ENCODE data around the gene USP6NL.

USP6NL gene

DNA sequence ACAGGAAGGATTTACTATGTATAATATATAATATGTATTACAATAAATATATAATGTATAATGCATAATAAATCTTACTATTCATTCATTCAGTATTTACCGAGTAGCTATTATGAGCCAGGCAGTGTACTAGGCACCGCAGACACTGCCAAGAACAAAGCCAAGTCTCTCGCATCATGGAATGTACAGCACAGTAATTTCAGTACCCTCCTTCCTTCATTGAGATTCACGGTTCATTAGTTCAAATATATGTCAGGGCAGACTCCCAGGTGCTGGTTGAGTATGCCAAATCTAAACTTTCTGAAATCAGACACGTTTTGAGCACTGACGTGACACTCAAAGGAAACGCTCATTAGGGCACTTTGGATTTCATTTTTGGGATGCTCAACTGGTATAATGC is 9.1 kb downstream of the USP6NL start:
- Histone ChIP-seq H3K9me3 (ENCODE audit: control insufficient read depth, low read depth, low read length) (no peaks in the 10 kb centered on the region), H3K36me3 (ENCODE audit: control insufficient read depth, low read depth, low read length) (no peaks in the 10 kb centered on the region), H3K27ac (ENCODE audit: low read length) (no peak overlapping the region), H3K27me3 (ENCODE audit: control insufficient read depth, insufficient read depth, low read length) (no peaks in the 10 kb centered on the region), H3K4me3 (ENCODE audit: low read length) (no peak overlapping the region), H3K9ac (ENCODE audit: low read length) (no peak overlapping the region), H3K4me1 (ENCODE audit: control insufficient read depth, low read depth, low read length) (peaks cover 25% of the 10 kb centered on the region)

DNA sequence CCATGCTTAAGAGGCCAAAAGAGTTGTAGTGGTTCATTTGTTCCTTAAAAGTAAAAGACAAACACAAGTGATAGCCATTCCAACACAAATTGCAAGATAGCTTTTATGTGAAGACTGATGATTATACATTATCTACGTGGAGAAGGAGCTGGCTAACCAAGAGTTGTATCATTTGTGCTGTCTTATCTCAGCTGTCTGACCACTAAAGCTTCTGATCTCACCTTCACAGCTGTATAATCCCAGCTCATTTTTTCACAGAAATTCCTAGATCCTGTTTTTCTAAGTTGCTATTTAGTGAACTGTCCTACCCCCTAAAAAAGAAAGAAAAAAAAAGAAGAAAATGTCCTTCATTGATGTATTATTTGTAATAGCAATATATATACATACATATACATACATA is 9.8 kb downstream of the USP6NL start:
- H3K36me3 ChIP-seq (ENCODE audit: control insufficient read depth, low read depth, low read length): no peaks in the 10 kb centered on the region
- no peaks in the 10 kb centered on the region for H3K27me3 ChIP-seq (ENCODE audit: control insufficient read depth, insufficient read depth, low read length)
- H3K27ac ChIP-seq (ENCODE audit: low read length): no peak overlapping the region
- no peaks in the 10 kb centered on the region for H3K9me3 ChIP-seq (ENCODE audit: control insufficient read depth, low read depth, low read length)
- H3K4me1 ChIP-seq (ENCODE audit: control insufficient read depth, low read depth, low read length): peaks cover 25% of the 10 kb centered on the region
- H3K4me3 ChIP-seq (ENCODE audit: low read length): no peak overlapping the region
- H3K9ac ChIP-seq (ENCODE audit: low read length): no peak overlapping the region

DNA sequence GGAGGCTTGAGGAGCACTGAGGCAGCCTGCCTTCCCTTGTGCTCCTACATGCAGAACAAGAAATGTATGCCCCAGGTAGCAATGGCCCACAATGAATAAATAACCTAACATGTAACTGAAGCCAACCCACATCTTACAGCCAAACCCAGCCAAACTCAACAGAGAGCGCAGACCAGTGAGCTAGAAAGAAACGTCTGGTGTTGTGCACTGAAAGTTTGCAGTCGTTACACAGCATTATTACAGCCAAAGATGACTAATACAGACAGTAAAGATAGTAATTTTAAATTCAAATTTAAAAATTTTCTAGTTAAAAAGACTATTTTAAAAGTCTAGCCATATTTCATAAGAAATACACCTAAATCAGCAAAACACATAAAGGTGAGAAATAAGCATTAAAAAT is 11.2 kb downstream of the USP6NL start:
- Histone ChIP-seq H3K4me1 (ENCODE audit: control insufficient read depth, low read depth, low read length) (peaks cover 25% of the 10 kb centered on the region), H3K9ac (ENCODE audit: low read length) (no peak overlapping the region)

DNA sequence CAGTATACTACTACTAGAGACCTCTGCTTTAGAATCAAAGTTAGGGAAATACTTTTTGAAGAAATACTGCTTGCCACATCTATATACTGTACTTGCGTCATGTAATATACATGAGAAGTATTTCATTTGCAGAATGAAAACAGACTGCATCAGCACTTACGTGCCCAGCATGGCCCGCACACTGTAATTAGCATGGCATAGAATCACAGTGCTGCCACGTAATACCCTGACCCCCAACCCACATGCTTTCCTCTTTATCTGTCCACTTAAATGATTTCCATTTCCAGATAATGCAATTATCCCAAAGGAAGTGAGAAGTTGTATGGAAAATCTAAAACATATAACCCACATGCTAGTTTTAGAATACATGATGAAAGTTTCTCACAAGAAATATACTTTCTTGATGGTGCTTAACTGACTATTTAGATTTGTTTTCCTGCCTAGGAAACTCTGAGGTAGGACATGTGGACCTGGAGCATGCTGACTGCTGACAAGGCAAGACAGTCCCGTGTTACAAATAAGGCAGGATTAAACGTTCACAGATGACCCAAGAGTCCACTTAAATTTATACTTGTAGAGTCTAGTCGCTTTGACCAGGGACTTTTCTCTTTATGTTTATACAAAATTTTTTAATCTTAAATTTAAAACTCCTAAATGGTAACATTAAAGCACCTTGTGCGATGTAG is 12.6 kb downstream of the USP6NL start:
- H3K27ac ChIP-seq (ENCODE audit: low read length): no peak overlapping the region
- H3K9me3 ChIP-seq (ENCODE audit: control insufficient read depth, low read depth, low read length): no peaks in the 10 kb centered on the region
- H3K4me1 ChIP-seq (ENCODE audit: control insufficient read depth, low read depth, low read length): peaks cover 18% of the 10 kb centered on the region
- no peaks in the 10 kb centered on the region for H3K36me3 ChIP-seq (ENCODE audit: control insufficient read depth, low read depth, low read length)
- no peaks in the 10 kb centered on the region for H3K27me3 ChIP-seq (ENCODE audit: control insufficient read depth, insufficient read depth, low read length)
- H3K4me3 ChIP-seq (ENCODE audit: low read length): no peak overlapping the region
- H3K9ac ChIP-seq (ENCODE audit: low read length): no peak overlapping the region

More for the DNA sequence above, 11.2 kb downstream of the USP6NL start:
- H3K9me3 ChIP-seq (ENCODE audit: control insufficient read depth, low read depth, low read length): no peaks in the 10 kb centered on the region
- H3K27ac ChIP-seq (ENCODE audit: low read length): no peak overlapping the region
- no peaks in the 10 kb centered on the region for H3K27me3 ChIP-seq (ENCODE audit: control insufficient read depth, insufficient read depth, low read length)
- no peak overlapping the region for H3K4me3 ChIP-seq (ENCODE audit: low read length)
- no peaks in the 10 kb centered on the region for H3K36me3 ChIP-seq (ENCODE audit: control insufficient read depth, low read depth, low read length)

DNA sequence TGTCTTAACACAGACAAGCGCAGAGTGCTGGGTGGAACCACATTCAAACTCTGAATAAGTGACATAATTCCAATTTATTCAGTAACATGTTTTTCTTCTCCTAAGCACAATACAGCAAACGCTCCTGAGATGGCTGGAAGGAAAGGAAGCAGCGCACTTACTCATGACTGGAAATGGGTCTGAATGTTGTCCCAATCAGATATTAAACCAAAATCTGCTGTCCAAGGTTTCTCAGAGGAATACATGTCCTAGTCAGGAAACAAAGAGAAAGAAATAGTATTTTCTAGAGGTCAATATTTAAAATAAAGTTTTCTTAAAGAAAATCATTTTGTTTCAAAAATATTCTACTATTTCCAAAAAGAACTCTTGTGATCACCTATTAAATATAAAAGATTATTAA is 14.0 kb downstream of the USP6NL start:
- Histone ChIP-seq H3K27me3 (ENCODE audit: control insufficient read depth, insufficient read depth, low read length) (no peaks in the 10 kb centered on the region), H3K9me3 (ENCODE audit: control insufficient read depth, low read depth, low read length) (no peaks in the 10 kb centered on the region), H3K4me1 (ENCODE audit: control insufficient read depth, low read depth, low read length) (peaks cover 4% of the 10 kb centered on the region), H3K4me3 (ENCODE audit: low read length) (no peak overlapping the region), H3K27ac (ENCODE audit: low read length) (no peak overlapping the region), H3K9ac (ENCODE audit: low read length) (no peak overlapping the region), H3K36me3 (ENCODE audit: control insufficient read depth, low read depth, low read length) (no peaks in the 10 kb centered on the region)

DNA sequence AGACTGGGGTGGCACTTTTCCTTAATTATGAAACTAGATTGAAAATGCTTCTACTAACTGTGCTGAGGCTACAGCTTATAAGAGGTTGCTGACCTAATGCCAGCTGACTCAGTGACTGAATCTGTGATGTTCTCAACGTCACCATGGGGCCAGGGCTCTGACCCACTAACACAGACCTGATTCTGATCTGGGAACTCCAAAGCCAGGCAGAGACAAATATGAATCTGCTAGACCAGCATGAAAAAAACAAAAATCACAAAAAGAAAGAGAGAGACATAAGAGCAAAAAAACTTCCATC is 16.1 kb downstream of the USP6NL start:
- Histone ChIP-seq H3K4me3 (ENCODE audit: low read length) (no peak overlapping the region), H3K4me1 (ENCODE audit: control insufficient read depth, low read depth, low read length) (peaks cover 7% of the 10 kb centered on the region), H3K27me3 (ENCODE audit: control insufficient read depth, insufficient read depth, low read length) (no peaks in the 10 kb centered on the region), H3K27ac (ENCODE audit: low read length) (no peak overlapping the region), H3K9ac (ENCODE audit: low read length) (no peak overlapping the region), H3K9me3 (ENCODE audit: control insufficient read depth, low read depth, low read length) (no peaks in the 10 kb centered on the region), H3K36me3 (ENCODE audit: control insufficient read depth, low read depth, low read length) (no peaks in the 10 kb centered on the region)

DNA sequence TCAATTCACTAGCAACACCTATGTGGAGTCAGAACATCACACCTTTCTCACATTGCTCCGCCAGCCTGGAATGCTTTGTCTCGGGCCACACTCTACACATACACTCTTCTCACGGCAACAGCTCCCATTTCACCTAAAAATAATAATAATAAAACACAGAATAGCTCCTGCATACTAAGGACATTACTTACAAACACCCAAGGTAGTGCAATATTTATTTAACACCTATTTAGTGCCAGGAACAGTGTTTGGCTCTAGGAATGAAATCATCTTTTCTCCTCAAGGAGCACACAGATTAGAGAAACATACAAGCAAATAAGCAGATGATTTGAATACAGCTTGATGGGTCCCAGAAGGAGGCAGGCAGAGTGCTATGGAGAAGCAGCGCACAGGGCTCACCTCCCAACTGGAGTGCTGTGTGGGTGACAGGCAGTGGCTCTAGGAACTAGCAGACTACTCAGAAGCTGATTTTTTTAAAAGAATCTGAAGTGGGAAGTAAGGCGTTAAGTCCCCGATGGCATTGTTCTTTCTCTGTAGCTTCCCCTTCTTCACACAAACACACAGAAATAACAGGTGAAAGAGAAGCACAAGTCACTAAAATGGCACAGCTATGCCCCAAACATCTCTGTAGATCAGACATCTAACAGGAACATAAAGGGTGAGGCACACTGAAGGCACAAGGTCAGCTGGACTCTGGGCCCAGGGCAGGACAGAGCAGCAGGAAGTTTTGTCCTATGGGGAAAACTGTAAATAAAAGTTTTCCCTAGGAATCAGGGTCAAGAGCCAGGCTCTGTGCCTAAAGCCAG is 16.7 kb downstream of the USP6NL start:
- Histone ChIP-seq H3K27ac (ENCODE audit: low read length) (no peak overlapping the region), H3K4me3 (ENCODE audit: low read length) (no peak overlapping the region), H3K27me3 (ENCODE audit: control insufficient read depth, insufficient read depth, low read length) (no peaks in the 10 kb centered on the region), H3K4me1 (ENCODE audit: control insufficient read depth, low read depth, low read length) (peaks cover 7% of the 10 kb centered on the region), H3K9ac (ENCODE audit: low read length) (no peak overlapping the region), H3K9me3 (ENCODE audit: control insufficient read depth, low read depth, low read length) (no peaks in the 10 kb centered on the region), H3K36me3 (ENCODE audit: control insufficient read depth, low read depth, low read length) (no peaks in the 10 kb centered on the region)

DNA sequence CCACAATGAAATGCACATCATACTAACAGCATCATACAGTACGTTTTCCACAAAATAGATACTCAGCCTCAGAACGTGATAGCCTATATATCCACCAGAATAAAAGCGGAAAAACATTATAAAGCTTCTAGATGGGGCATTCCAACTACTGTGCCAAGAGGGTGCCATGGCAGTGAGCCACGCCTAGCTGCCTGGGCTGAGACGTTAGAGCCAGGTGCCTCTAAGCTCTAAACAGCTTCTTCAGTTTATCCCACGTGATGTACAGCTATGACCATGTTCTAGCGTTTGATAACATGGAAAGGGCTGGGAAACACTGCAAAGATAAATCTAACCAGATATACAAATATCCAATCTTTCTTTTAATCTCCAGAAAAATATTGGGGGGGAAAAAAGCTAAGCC is 17.8 kb downstream of the USP6NL start:
- peaks cover 8% of the 10 kb centered on the region for H3K4me1 ChIP-seq (ENCODE audit: control insufficient read depth, low read depth, low read length)
- H3K4me3 ChIP-seq (ENCODE audit: low read length): no peak overlapping the region
- no peak overlapping the region for H3K27ac ChIP-seq (ENCODE audit: low read length)
- no peaks in the 10 kb centered on the region for H3K9me3 ChIP-seq (ENCODE audit: control insufficient read depth, low read depth, low read length)
- no peak overlapping the region for H3K9ac ChIP-seq (ENCODE audit: low read length)
- H3K27me3 ChIP-seq (ENCODE audit: control insufficient read depth, insufficient read depth, low read length): no peaks in the 10 kb centered on the region
- no peaks in the 10 kb centered on the region for H3K36me3 ChIP-seq (ENCODE audit: control insufficient read depth, low read depth, low read length)

DNA sequence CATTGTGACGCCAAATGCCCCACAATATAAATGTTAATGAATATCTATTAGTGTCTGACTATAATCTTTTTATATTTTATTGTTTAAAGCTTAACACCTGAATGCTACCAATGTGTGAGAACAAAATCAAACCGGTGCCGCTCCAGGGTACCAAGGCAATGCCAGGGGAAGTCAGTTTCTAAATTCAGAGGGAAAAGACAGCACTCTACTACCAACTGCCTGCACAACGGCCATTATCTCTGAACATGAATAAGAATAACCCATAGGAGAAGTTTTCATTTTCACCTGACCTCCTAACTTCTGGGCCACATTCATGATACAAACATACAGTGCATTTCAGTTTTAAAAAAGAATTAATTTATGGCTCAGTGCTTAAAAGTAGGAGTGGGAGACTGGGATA is 21.7 kb downstream of the USP6NL start:
- Histone ChIP-seq H3K9ac (ENCODE audit: low read length) (no peak overlapping the region), H3K36me3 (ENCODE audit: control insufficient read depth, low read depth, low read length) (no peaks in the 10 kb centered on the region), H3K4me3 (ENCODE audit: low read length) (no peak overlapping the region), H3K4me1 (ENCODE audit: control insufficient read depth, low read depth, low read length) (peaks cover 13% of the 10 kb centered on the region), H3K27ac (ENCODE audit: low read length) (no peak overlapping the region), H3K9me3 (ENCODE audit: control insufficient read depth, low read depth, low read length) (no peaks in the 10 kb centered on the region), H3K27me3 (ENCODE audit: control insufficient read depth, insufficient read depth, low read length) (no peaks in the 10 kb centered on the region)

DNA sequence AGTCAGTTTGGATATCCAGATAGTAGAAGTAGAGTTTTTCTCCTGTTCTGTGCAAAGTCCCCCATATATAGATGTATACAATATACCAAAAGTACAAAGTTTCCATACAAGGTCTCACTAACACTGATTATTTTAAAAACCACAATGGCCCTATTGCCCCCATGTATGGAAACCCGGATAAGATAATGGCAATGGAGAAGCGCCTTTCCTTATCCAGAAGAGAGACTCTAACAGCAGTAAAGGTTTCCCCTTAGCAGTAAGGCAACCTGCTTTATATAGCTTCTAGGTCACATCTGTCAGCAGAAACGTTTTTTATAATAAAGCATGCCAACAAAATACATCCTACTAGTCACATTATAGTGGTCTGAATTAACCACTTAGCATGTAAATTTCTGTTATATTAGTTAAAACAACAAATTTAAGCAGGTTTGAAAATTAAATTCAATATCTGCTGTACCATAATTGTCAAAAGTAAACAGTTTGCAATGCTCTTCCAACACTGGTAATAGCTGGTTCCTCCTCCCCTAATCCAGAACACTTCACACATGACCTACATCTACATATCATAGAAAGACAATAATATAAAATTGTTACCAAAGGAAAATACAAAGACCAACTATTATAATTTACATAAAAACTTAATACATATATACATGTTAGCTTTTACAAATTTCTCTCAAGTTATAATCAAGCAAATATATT is 22.4 kb downstream of the USP6NL start:
- H3K27ac ChIP-seq (ENCODE audit: low read length): no peak overlapping the region
- no peaks in the 10 kb centered on the region for H3K36me3 ChIP-seq (ENCODE audit: control insufficient read depth, low read depth, low read length)
- H3K27me3 ChIP-seq (ENCODE audit: control insufficient read depth, insufficient read depth, low read length): no peaks in the 10 kb centered on the region
- H3K4me1 ChIP-seq (ENCODE audit: control insufficient read depth, low read depth, low read length): peaks cover 13% of the 10 kb centered on the region
- H3K9ac ChIP-seq (ENCODE audit: low read length): no peak overlapping the region
- H3K9me3 ChIP-seq (ENCODE audit: control insufficient read depth, low read depth, low read length): no peaks in the 10 kb centered on the region
- no peak overlapping the region for H3K4me3 ChIP-seq (ENCODE audit: low read length)

DNA sequence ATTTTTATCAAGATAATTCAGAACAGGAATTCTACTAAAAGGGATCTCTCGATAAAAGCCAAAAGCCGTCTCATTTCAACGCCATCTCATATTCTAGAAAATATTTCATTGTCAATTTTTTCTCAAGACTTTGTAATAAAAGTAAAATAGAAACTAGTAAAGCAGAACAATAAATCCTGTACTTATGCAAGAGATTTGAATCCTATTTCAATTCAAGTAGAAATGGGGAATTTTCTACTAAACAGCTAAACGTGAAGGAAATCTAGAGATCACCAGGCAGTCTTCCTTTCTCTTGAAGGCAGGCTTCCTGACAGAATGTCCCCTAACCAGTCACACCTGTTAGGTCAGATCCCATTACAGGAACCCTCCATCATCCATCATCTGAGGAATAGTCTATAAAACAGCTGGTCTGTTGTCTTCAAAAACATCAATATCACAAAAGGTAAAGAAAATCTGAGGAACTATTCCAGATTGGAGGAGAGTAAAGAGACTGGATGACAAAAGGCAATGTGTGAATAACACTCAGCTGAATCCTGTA is 23.7 kb downstream of the USP6NL start:
- H3K27ac ChIP-seq (ENCODE audit: low read length): no peak overlapping the region
- no peaks in the 10 kb centered on the region for H3K36me3 ChIP-seq (ENCODE audit: control insufficient read depth, low read depth, low read length)
- H3K9me3 ChIP-seq (ENCODE audit: control insufficient read depth, low read depth, low read length): no peaks in the 10 kb centered on the region
- H3K27me3 ChIP-seq (ENCODE audit: control insufficient read depth, insufficient read depth, low read length): no peaks in the 10 kb centered on the region
- H3K4me1 ChIP-seq (ENCODE audit: control insufficient read depth, low read depth, low read length): peaks cover 13% of the 10 kb centered on the region
- no peak overlapping the region for H3K4me3 ChIP-seq (ENCODE audit: low read length)
- no peak overlapping the region for H3K9ac ChIP-seq (ENCODE audit: low read length)

All from iPS-18a (cell line).